Measurements from ENCODE around the gene GALNT5.
"Not testable (repeated sequence)": the region's sequence is repeated elsewhere in the genome, so short reads cannot be mapped to it uniquely, and the experiment has no call there.

GALNT5 gene

DNA sequence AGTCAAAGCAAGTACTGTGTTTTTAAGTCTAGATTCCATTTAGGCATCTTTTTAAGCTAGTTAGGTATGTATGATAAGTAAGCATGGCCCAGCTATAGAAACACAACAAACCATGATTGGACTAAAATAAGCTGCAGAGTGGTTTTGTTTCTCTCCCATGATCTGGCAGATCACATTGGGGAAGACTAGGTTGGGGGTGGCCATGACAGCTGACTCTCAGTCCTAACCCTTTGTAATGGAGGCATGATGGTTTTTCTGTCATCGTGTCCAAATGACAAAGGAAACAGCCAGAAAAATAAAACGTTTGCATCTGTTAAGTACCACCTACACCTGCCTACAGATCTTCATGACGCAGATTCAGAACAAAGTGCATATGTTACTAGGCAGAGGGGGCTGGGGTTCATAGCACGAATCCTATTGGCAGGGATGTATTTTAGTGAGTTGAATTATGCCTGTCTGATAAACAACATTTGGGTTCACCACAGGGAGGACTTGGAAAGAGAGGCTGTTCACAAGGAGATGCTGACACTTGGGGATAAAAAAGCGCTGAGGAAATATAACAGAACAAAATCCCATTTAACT lies 33.8 kb upstream of the GALNT5 start:
- POLR2A ChIA-PET (ENCODE audit: low non-redundant PET): no interaction called here
- DNase-seq (ENCODE audit: low spot score): no peak
- CTCF ChIA-PET: no interaction called here
- H3K27ac ChIP-seq: no peak overlapping the region
- TF ChIP-seq, protein P1, sequence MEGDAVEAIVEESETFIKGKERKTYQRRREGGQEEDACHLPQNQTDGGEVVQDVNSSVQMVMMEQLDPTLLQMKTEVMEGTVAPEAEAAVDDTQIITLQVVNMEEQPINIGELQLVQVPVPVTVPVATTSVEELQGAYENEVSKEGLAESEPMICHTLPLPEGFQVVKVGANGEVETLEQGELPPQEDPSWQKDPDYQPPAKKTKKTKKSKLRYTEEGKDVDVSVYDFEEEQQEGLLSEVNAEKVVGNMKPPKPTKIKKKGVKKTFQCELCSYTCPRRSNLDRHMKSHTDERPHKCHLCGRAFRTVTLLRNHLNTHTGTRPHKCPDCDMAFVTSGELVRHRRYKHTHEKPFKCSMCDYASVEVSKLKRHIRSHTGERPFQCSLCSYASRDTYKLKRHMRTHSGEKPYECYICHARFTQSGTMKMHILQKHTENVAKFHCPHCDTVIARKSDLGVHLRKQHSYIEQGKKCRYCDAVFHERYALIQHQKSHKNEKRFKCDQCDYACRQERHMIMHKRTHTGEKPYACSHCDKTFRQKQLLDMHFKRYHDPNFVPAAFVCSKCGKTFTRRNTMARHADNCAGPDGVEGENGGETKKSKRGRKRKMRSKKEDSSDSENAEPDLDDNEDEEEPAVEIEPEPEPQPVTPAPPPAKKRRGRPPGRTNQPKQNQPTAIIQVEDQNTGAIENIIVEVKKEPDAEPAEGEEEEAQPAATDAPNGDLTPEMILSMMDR (conservative IDR thresholded peaks at IDR 0.05; ENCODE audit: low read depth): no peak

DNA sequence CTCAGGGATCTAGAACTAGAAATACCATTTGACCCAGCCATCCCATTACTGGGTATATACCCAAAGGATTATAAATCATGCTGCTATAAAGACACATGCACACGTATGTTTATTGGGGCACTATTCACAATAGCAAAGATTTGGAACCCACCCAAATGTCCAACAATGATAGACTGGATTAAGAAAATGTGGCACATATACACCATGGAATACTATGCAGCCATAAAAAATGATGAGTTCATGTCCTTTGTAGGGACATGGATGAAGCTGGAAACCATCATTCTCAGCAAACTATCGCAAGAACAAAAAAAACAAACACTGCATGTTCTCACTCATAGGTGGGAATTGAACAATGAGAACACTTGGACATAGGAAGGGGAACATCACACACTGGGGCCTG lies 33.1 kb upstream of the GALNT5 start:
- POLR2A ChIA-PET (ENCODE audit: low non-redundant PET); DNase-seq (ENCODE audit: low spot score); CTCF ChIA-PET; H3K27ac ChIP-seq: not testable (repeated sequence)

DNA sequence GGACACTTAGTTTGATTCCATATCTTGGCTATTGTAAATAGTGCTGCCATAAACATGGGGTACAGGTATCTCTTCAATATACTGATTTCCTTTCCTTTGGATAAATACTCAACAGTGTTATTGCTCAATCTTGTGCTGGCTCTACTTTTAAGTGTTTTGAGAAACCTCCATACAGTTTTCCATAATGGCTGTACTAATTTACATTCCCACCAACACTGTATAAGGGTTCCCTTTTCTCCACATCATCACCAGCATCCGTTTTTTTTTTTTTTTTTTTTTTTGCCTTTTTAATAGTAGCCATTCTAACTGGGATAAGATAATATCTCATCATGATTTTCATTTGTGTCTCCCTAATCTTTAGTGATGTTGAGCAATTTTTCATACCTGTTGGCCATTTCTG lies 29.9 kb upstream of the GALNT5 start:
- TF ChIP-seq, protein P1 (conservative IDR thresholded peaks at IDR 0.05; ENCODE audit: low read depth): no peak
- ChIA-PET POLR2A (ENCODE audit: low non-redundant PET) (no interaction called here), CTCF (no interaction called here)
- no peak for DNase-seq (ENCODE audit: low spot score)
- H3K27ac ChIP-seq: no peak overlapping the region

DNA sequence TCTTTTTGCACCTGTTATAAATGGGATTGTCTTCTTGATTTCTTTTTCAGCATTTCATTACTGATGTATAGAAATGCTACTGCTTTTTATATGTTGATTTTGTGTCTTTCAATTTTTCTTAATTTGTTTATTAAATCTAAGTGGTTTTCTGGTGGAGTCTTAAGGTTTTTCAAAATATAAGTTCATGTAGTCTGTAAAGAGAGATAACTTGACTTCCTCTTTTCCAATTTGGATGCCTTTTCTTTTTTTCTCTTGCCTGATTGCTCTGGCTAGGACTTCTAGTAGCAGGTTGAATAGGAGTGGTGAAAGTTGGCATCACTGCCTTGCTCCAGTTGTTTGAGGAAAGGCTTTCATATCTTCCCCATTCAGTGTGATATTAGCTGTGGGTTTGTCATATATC lies 28.6 kb upstream of the GALNT5 start:
- no peak for DNase-seq (ENCODE audit: low spot score)
- ChIA-PET POLR2A (ENCODE audit: low non-redundant PET) (no interaction called here), CTCF (no interaction called here)
- no peak overlapping the region for H3K27ac ChIP-seq
- TF ChIP-seq, protein P1 (conservative IDR thresholded peaks at IDR 0.05; ENCODE audit: low read depth): no peak

DNA sequence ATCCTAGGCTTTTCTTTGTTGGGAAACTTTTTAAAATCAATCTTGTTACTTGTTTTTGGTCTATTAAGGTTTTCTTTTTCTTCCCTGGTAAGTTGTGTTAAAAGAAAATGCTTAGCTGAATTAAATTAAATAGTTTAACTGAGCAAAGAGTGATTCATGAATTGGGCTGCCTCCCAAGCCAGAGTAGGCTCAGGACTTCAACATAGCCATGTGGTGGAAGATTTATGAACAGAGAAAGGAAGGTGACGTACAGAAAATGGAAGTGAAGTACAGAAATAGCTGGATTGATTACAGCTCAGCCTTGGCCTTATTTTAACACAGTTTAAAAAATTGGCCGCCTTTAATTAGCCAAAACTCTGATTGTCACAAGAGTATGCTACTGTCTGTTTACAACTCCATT lies 27.9 kb upstream of the GALNT5 start:
- ChIA-PET POLR2A (ENCODE audit: low non-redundant PET) (no interaction called here), CTCF (no interaction called here)
- no peak for DNase-seq (ENCODE audit: low spot score)
- no peak overlapping the region for H3K27ac ChIP-seq
- TF ChIP-seq, protein P1 (conservative IDR thresholded peaks at IDR 0.05; ENCODE audit: low read depth): no peak

DNA sequence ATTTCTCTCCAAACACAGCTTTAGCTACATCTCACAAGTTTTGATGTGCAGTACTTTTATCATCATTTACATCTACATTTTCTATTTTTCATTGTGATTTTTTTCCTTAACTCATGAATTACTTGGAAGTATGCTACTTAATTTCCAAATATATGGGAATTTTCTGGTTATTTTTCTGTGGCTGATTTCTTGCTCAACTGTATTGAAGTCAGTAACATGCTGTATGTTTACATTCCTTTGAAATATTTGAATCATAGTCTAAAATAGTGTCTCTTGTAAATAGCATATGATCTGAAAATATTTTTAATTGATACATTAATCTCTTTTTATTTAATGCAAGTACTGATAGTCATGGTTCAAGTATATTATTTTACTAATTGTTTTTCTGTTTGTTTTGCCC lies 26.0 kb upstream of the GALNT5 start:
- CTCF ChIA-PET: no interaction called here
- DNase-seq (ENCODE audit: low spot score): no peak
- TF ChIP-seq, protein P1 (conservative IDR thresholded peaks at IDR 0.05; ENCODE audit: low read depth): no peak
- H3K27ac ChIP-seq: no peak overlapping the region
- POLR2A ChIA-PET (ENCODE audit: low non-redundant PET): no interaction called here

DNA sequence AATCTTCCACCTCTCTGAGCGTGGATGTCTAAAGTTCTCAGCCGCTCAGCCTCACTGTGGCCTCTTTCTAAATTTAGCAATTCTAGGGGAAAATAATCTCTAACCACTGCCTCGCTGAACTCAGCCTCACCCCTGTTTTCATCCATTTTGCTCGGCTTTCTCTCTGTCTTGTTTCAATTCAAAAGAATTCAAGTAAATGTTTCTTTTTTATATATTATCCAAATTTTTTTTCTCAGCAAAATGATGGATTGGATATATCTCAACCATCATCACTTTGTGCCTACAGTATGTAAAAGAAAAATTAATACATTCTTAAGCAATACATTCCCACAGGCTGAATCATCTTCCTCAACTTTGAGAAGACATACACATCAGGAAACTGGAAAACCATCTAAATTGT lies 24.0 kb upstream of the GALNT5 start:
- TF ChIP-seq, protein P1 (conservative IDR thresholded peaks at IDR 0.05; ENCODE audit: low read depth): no peak
- ChIA-PET POLR2A (ENCODE audit: low non-redundant PET) (no interaction called here), CTCF (no interaction called here)
- no peak overlapping the region for H3K27ac ChIP-seq
- no peak for DNase-seq (ENCODE audit: low spot score)

All from RWPE1 (cell line).